WI38 (cell line): ENCODE results near the gene STAC3.

Experiments
- H3K4me3 ChIP-seq: 2 replicates; pipeline ENCODE4 v1.5.1; 2011; ENCODE audit warnings: low read depth, mild to moderate bottlenecking, control low read depth, low read length
- TF ChIP-seq, protein P1 (sequence below): IDR thresholded peaks from 2 replicates; pipeline ENCODE4 v1.5.1; 2012; ENCODE audit warnings: low read depth, mild to moderate bottlenecking, control low read depth, low read length

Gene STAC3

GRCh38 chr12:57216921-57217879 lies 33.8 kb downstream of the STAC3 start:
- H3K4me3 ChIP-seq, result peak overlapping the region; percentile 58
- TF ChIP-seq, protein P1, sequence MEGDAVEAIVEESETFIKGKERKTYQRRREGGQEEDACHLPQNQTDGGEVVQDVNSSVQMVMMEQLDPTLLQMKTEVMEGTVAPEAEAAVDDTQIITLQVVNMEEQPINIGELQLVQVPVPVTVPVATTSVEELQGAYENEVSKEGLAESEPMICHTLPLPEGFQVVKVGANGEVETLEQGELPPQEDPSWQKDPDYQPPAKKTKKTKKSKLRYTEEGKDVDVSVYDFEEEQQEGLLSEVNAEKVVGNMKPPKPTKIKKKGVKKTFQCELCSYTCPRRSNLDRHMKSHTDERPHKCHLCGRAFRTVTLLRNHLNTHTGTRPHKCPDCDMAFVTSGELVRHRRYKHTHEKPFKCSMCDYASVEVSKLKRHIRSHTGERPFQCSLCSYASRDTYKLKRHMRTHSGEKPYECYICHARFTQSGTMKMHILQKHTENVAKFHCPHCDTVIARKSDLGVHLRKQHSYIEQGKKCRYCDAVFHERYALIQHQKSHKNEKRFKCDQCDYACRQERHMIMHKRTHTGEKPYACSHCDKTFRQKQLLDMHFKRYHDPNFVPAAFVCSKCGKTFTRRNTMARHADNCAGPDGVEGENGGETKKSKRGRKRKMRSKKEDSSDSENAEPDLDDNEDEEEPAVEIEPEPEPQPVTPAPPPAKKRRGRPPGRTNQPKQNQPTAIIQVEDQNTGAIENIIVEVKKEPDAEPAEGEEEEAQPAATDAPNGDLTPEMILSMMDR, result no peak

GRCh38 chr12:57216014-57216911 lies 34.7 kb downstream of the STAC3 start, which contains the start of gene NXPH4:
NXPH4 (plus strand) TSS chr12:57216794; CDS start chr12:57216970, 176 bp downstream.
- TF ChIP-seq, protein P1, result no peak
- peak within 1 kb of the TSS; percentile 58 for H3K4me3 ChIP-seq

DNA sequence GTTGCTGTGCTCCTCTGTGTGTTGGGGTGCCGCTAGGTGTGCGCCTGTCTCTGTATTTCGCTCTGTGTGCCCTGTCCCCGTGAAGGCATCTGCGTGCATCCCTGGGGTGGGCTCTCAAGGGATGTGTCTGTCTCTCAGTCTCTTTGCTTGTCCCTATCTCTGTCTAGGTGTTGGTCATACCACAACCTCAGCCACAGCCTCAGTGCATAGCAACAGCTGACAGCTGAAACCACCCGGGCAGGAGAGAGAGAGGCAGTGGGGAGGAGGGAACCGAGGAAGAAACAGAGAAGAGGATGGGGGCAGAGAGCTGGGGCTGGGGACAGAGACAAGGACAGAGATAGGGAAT lies 35.3 kb downstream of the STAC3 start:
- H3K4me3 ChIP-seq, result no peak overlapping the region; the same call in 1 of the 2 replicates
- TF ChIP-seq, protein P1, result no peak

DNA sequence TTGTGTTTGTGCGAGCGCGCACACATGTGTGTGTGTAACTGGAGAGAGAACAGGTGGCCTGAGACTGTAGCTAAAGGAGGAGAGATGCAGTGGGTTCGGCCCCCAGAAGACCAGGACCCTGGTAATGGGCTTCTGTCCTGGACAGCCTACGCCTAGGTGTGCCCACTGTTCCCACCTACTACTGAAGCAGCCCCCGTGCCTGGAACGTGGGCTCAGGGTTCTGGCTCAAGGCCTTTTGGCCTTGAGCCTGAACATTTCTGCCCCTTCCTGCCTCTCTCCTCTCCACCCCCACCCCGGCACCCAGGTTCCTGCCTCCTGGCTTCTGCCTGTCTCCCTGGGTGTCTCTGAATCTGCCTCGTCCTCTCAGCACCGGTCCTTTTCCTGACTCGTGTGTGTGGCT lies 35.9 kb downstream of the STAC3 start:
- H3K4me3 ChIP-seq, result no peak overlapping the region
- TF ChIP-seq, protein P1, result no peak

GRCh38 chr12:57214398-57214781 lies 36.6 kb downstream of the STAC3 start:
- H3K4me3 ChIP-seq, result no peak overlapping the region
- TF ChIP-seq, protein P1, result peak; percentile 78

DNA sequence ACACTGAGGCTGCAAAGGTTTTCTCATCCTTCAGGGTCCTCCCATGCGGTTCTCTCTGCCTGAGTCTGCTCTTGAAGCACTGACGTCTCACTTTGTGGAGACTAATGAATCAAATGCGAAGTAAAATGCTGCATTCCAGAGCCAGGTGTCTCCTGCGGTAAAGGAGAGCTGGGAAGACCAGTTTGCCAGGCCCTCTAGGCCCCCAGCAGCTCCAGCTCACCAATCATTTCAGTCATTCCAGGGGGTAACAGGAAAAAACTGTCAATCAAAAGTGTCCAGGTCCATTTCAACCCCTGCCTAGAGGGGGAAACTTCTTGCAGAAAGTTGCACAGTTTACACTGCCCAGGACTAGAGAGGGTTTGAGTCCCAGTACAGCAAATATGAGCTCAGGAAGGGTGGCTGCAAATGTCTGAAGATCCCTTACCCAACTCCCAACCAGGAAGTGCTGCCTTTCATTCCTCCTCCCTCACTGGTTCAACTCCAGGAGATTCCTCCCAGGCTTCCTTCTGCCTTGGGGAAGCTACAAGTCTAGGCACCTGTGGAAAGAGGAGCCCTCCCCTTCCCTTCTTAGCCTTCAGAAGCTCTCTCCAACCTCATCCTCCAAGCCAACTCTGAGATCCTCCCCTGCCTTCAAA lies 37.1 kb downstream of the STAC3 start:
- no peak overlapping the region for H3K4me3 ChIP-seq
- TF ChIP-seq, protein P1, result no peak
